ENCODE measurements around the gene SHC2. TPM values are rescaled to one million over a fixed set of nuclear protein-coding genes. Genes with fewer than 3 reads are reported as not detected.

The SHC2 gene
- total and polyA plus RNA-seq, 2 donors (not counting 1 experiment from before 2014, with no cell fraction given), result 0.02 to 2.5 TPM

GRCh38 chr19:463483-464207 lies 2.8 kb upstream of the SHC2 start:
- Histone ChIP-seq H3K27ac (ENCODE audit: insufficient read depth, low read length) (no peak overlapping the region), H3K4me1 (ENCODE audit: control insufficient read depth, extremely low read depth, insufficient read depth, low read length) (no peaks in the 10 kb centered on the region), H3K27me3 (ENCODE audit: control insufficient read depth, insufficient read depth, low read length) (peaks cover 12% of the 10 kb centered on the region), H3K4me2 (ENCODE audit: extremely low read depth, insufficient read depth, low read length) (no peak overlapping the region), H3K4me3 (replicated peaks in 1 of 4; ENCODE audit: control extremely low read depth in 1 of 4, insufficient read depth in 1 of 4, low read depth in 3 of 4, low read length in 4 of 4) (no peak overlapping the region), H4K20me1 (ENCODE audit: control insufficient read depth, extremely low read depth, insufficient read depth, low read length) (no peaks in the 10 kb centered on the region), H3K9ac (ENCODE audit: insufficient read depth, low read length) (no peak overlapping the region), H3K36me3 (ENCODE audit: control insufficient read depth, insufficient read depth, low read length) (no peaks in the 10 kb centered on the region), H3K79me2 (ENCODE audit: control insufficient read depth, insufficient read depth, low read length) (no peaks in the 10 kb centered on the region), H2AFZ (ENCODE audit: low read length) (no peak overlapping the region), H3K9me3 (ENCODE audit: control insufficient read depth, insufficient read depth, low read depth, low read length) (no peaks in the 10 kb centered on the region)
- no peak for DNase-seq (ENCODE audit: low read depth in 2 of 2)
- TF ChIP-seq CTCF (conservative IDR thresholded peaks at IDR 0.05 in 1 of 2, IDR thresholded peaks at IDR 0.05 in 1 of 2; ENCODE audit: low read depth in 1 of 2, low read length in 2 of 2), result no peak
- no peak for TF ChIP-seq EZH2 (IDR thresholded peaks at IDR 0.05; ENCODE audit: low read length, missing control alignments)

GRCh38 chr19:461721-462551 lies 1.1 kb upstream of the SHC2 start:
- Histone ChIP-seq H3K79me2 (ENCODE audit: control insufficient read depth, insufficient read depth, low read length) (no peaks in the 10 kb centered on the region), H3K9ac (ENCODE audit: insufficient read depth, low read length) (no peak overlapping the region), H2AFZ (ENCODE audit: low read length) (no peak overlapping the region), H3K4me2 (ENCODE audit: extremely low read depth, insufficient read depth, low read length) (no peak overlapping the region), H3K4me1 (ENCODE audit: control insufficient read depth, extremely low read depth, insufficient read depth, low read length) (no peaks in the 10 kb centered on the region), H3K27me3 (ENCODE audit: control insufficient read depth, insufficient read depth, low read length) (peaks cover 12% of the 10 kb centered on the region), H3K27ac (ENCODE audit: insufficient read depth, low read length) (no peak overlapping the region), H4K20me1 (ENCODE audit: control insufficient read depth, extremely low read depth, insufficient read depth, low read length) (no peaks in the 10 kb centered on the region), H3K4me3 (replicated peaks in 1 of 4; ENCODE audit: control extremely low read depth in 1 of 4, insufficient read depth in 1 of 4, low read depth in 3 of 4, low read length in 4 of 4) (no peak overlapping the region), H3K36me3 (ENCODE audit: control insufficient read depth, insufficient read depth, low read length) (no peaks in the 10 kb centered on the region), H3K9me3 (ENCODE audit: control insufficient read depth, insufficient read depth, low read depth, low read length) (no peaks in the 10 kb centered on the region)
- no peak for DNase-seq (ENCODE audit: low read depth in 2 of 2)
- TF ChIP-seq CTCF (conservative IDR thresholded peaks at IDR 0.05 in 1 of 2, IDR thresholded peaks at IDR 0.05 in 1 of 2; ENCODE audit: low read depth in 1 of 2, low read length in 2 of 2) (no peak), EZH2 (IDR thresholded peaks at IDR 0.05; ENCODE audit: low read length, missing control alignments) (peak; percentile 65)

DNA sequence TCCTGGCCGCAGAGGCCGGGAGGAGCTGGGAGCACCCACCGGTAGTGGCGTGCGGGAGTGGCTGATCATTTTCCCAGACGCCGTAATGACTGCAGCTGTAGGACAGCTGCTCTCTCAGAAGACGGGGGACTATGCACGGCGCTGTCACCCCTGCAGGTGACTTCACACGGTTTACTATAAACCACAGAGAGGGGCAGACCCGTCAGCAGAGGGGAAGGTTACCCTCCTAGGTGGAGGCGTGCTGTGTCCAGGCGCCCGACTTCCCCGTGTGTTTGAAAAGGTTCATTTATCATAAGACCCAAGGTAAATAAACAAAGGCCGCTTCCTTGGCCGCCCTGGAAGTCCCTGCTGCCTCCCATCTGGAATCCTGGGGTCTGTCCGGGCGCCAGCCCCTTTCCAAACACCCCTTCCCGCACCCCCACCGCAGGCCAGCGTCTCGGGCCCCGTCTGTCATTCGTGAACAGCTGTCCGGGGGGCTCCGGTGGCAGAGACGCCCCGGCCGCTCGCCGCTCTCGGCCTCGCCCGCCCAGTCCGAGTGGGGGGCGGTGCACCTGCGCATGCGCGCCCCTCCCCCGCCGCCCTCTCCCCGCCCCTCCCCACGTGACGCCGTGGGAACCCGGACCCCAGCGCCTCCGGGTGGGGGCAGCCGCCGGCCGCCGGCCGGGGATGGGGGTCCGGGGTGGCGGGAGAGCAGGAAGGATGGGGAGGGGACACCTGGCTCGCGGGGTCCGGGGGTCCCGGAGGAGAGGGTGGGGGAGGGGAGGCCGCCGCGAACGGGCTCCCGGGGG lies 915 bp downstream of the SHC2 start:
- H3K4me2 ChIP-seq (ENCODE audit: extremely low read depth, insufficient read depth, low read length), result peak overlapping the region; percentile 35
- H3K9ac ChIP-seq (ENCODE audit: insufficient read depth, low read length), result no peak overlapping the region
- H3K36me3 ChIP-seq (ENCODE audit: control insufficient read depth, insufficient read depth, low read length), result no peaks in the 10 kb centered on the region
- H3K79me2 ChIP-seq (ENCODE audit: control insufficient read depth, insufficient read depth, low read length), result no peaks in the 10 kb centered on the region
- H3K27me3 ChIP-seq (ENCODE audit: control insufficient read depth, insufficient read depth, low read length), result peaks cover 12% of the 10 kb centered on the region
- peak overlapping the region; percentile 18 to 55 (median 36) for H3K4me3 ChIP-seq (replicated peaks in 1 of 4; ENCODE audit: control extremely low read depth in 1 of 4, insufficient read depth in 1 of 4, low read depth in 3 of 4, low read length in 4 of 4)
- DNase-seq (ENCODE audit: low read depth in 2 of 2), result peak; percentile 27 to 28
- H3K27ac ChIP-seq (ENCODE audit: insufficient read depth, low read length), result no peak overlapping the region
- TF ChIP-seq CTCF (conservative IDR thresholded peaks at IDR 0.05 in 1 of 2, IDR thresholded peaks at IDR 0.05 in 1 of 2; ENCODE audit: low read depth in 1 of 2, low read length in 2 of 2) (no peak), EZH2 (IDR thresholded peaks at IDR 0.05; ENCODE audit: low read length, missing control alignments) (peak; percentile 82)
- no peaks in the 10 kb centered on the region for H3K9me3 ChIP-seq (ENCODE audit: control insufficient read depth, insufficient read depth, low read depth, low read length)
- no peak overlapping the region for H2AFZ ChIP-seq (ENCODE audit: low read length)
- H3K4me1 ChIP-seq (ENCODE audit: control insufficient read depth, extremely low read depth, insufficient read depth, low read length), result no peaks in the 10 kb centered on the region
- H4K20me1 ChIP-seq (ENCODE audit: control insufficient read depth, extremely low read depth, insufficient read depth, low read length), result no peaks in the 10 kb centered on the region
